ENCODE measurements around the gene EGFL7.

EGFL7 gene

DNA sequence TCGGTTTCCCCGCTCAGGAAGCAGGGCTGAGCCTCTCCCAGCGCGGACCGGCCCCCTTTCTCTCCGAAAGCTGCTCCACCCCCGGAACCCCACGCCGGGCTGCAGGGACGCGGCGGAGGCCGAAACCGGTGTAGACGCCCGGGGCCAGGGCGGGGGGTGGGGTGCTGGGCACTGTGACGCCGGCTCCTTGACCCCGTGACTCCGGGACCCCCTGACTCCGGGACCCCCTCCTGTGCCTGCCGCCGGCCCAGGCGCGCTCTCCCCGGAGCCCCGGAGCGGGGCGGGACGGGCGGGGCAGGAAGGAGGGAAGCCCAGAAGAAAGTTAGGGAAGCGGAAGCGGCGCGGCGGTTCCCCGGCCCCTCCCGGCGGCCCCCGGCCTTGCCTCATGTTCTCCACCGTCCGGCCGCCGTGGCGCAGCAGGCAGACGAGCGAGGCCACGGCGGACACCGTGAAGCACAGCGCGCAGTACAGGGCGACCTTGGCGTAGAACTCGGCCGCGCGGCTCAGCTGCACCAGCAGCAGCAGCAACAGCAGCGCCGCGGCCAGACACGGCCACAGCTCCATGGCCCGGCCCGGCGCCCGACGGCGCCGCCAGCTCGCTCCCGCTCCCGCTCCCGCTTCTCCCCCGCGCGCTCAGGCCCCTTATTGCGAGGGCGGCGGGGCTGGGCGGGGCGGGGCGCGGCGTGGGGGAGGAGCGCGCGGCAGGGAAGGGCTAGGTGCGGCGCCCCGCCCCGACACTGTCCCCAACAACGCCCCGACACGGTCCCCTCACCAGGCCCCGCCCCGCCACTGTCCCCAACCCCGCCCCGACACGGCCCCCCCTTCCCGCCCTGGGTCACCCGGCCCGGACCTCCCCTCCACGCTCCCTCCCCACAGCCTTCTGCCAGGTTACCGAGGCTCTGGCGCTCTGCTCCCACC is 24.3 kb downstream of the EGFL7 start, which contains the start of gene AGPAT2 (continued):
- TF ChIP-seq ZNF366 (tag by site-specific recombination; conservative IDR thresholded peaks at IDR 0.05) (peak; percentile 54), SP3 (tag by site-specific recombination; IDR thresholded peaks at IDR 0.05) (peak; percentile 32)
- TF ChIP-seq, protein P1, sequence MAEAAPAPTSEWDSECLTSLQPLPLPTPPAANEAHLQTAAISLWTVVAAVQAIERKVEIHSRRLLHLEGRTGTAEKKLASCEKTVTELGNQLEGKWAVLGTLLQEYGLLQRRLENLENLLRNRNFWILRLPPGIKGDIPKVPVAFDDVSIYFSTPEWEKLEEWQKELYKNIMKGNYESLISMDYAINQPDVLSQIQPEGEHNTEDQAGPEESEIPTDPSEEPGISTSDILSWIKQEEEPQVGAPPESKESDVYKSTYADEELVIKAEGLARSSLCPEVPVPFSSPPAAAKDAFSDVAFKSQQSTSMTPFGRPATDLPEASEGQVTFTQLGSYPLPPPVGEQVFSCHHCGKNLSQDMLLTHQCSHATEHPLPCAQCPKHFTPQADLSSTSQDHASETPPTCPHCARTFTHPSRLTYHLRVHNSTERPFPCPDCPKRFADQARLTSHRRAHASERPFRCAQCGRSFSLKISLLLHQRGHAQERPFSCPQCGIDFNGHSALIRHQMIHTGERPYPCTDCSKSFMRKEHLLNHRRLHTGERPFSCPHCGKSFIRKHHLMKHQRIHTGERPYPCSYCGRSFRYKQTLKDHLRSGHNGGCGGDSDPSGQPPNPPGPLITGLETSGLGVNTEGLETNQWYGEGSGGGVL (tag by site-specific recombination; IDR thresholded peaks at IDR 0.05), result peak; percentile 56; the same call in 1 of the 2 replicates

DNA sequence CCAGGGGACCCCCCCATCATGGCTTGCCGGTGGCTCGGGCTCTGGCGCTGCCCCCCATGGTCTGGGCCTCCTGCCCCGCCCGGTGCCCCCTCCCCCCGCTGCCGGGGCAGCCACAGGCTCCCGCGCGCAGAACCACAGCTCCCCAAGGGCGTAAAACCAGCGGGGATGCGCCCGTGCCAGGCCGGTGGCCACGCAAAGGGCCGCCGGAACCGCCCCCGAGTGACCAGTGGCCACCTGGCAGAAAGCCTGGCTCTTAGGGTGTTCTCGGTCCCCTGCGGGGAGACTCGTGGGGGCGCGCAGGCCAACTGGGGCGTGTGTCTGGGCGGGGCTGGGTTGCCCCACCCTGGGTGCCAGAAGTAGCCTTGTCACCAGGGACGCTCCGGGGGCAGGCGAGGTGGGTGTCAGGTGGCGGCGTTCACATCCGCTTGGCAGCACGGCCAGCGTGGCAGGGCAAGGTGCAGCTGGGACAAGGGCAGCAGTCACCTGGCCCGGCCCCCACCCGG is 25.1 kb downstream of the EGFL7 start:
- no peaks in the 10 kb centered on the region for H3K9me3 ChIP-seq (ENCODE audit: control insufficient read depth, insufficient read depth, low read depth, low read length)
- no peak overlapping the region for H3K27ac ChIP-seq (ENCODE audit: extremely low read depth, low read depth, low read length)
- POLR2A ChIA-PET, result interaction anchor here (0.7 to 3.6 kb wide), 7 partner anchors 11 to 519 kb away, joined by 3 to 22 read pairs (median 5); no protein-coding TSS in a partner anchor
- peaks cover 0 to 7% of the 10 kb centered on the region in 2 experiments; a peak in 1 of 3 replicates for H3K36me3 ChIP-seq (ENCODE audit: control insufficient read depth in 2 of 2, insufficient read depth in 1 of 2, low read length in 2 of 2)
- CTCF ChIA-PET, result interaction anchor here (0.6 to 3.9 kb wide), 6 partner anchors 7 to 325 kb away, joined by 3 to 20 read pairs (median 8); no protein-coding TSS in a partner anchor
- TF ChIP-seq ZNF791 (tag by site-specific recombination; IDR thresholded peaks at IDR 0.05), result no peak
- no peak for TF ChIP-seq ZSCAN23 (tag by site-specific recombination; IDR thresholded peaks at IDR 0.05)
- no peak for TF ChIP-seq ZNF121 (tag by site-specific recombination; IDR thresholded peaks at IDR 0.05)
- no peak for TF ChIP-seq ZNF600 (tag by site-specific recombination; IDR thresholded peaks at IDR 0.05)
- no peak for TF ChIP-seq ZNF155 (tag by site-specific recombination; IDR thresholded peaks at IDR 0.05)
- 0 out of 2 replicates have a peak, but pooled peaks have one; percentile 16 for TF ChIP-seq ZBTB48 (tag by site-specific recombination; IDR thresholded peaks at IDR 0.05)
- TF ChIP-seq, protein P2, sequence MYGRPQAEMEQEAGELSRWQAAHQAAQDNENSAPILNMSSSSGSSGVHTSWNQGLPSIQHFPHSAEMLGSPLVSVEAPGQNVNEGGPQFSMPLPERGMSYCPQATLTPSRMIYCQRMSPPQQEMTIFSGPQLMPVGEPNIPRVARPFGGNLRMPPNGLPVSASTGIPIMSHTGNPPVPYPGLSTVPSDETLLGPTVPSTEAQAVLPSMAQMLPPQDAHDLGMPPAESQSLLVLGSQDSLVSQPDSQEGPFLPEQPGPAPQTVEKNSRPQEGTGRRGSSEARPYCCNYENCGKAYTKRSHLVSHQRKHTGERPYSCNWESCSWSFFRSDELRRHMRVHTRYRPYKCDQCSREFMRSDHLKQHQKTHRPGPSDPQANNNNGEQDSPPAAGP (tag by site-specific recombination; IDR thresholded peaks at IDR 0.05), result peak; percentile 88
- TF ChIP-seq ZNF560 (tag by site-specific recombination; IDR thresholded peaks at IDR 0.05; ENCODE audit: borderline replicate concordance), result no peak
- peak; percentile 34; the same call in 1 of the 2 replicates for TF ChIP-seq KLF9 (tag by site-specific recombination; IDR thresholded peaks at IDR 0.05; ENCODE audit: low read depth)
- peak; percentile 69 for TF ChIP-seq ZIC2 (tag by site-specific recombination; IDR thresholded peaks at IDR 0.05)
- TF ChIP-seq, protein P3, sequence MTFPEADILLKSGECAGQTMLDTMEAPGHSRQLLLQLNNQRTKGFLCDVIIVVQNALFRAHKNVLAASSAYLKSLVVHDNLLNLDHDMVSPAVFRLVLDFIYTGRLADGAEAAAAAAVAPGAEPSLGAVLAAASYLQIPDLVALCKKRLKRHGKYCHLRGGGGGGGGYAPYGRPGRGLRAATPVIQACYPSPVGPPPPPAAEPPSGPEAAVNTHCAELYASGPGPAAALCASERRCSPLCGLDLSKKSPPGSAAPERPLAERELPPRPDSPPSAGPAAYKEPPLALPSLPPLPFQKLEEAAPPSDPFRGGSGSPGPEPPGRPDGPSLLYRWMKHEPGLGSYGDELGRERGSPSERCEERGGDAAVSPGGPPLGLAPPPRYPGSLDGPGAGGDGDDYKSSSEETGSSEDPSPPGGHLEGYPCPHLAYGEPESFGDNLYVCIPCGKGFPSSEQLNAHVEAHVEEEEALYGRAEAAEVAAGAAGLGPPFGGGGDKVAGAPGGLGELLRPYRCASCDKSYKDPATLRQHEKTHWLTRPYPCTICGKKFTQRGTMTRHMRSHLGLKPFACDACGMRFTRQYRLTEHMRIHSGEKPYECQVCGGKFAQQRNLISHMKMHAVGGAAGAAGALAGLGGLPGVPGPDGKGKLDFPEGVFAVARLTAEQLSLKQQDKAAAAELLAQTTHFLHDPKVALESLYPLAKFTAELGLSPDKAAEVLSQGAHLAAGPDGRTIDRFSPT (tag by site-specific recombination; IDR thresholded peaks at IDR 0.05), result peak; percentile 60; the same call in 1 of the 2 replicates
- peak; percentile 60; the same call in 1 of the 2 replicates for TF ChIP-seq KLF7 (tag by site-specific recombination; IDR thresholded peaks at IDR 0.05; ENCODE audit: borderline replicate concordance)
- TF ChIP-seq ZNF239 (tag by site-specific recombination; IDR thresholded peaks at IDR 0.05), result no peak
- 0 out of 2 replicates have a peak, but pooled peaks have one; percentile 7 for TF ChIP-seq ZNF423 (tag by site-specific recombination; IDR thresholded peaks at IDR 0.05)
- peak; percentile 70 for TF ChIP-seq GLIS2 (tag by site-specific recombination; IDR thresholded peaks at IDR 0.05)
- TF ChIP-seq, protein P4, sequence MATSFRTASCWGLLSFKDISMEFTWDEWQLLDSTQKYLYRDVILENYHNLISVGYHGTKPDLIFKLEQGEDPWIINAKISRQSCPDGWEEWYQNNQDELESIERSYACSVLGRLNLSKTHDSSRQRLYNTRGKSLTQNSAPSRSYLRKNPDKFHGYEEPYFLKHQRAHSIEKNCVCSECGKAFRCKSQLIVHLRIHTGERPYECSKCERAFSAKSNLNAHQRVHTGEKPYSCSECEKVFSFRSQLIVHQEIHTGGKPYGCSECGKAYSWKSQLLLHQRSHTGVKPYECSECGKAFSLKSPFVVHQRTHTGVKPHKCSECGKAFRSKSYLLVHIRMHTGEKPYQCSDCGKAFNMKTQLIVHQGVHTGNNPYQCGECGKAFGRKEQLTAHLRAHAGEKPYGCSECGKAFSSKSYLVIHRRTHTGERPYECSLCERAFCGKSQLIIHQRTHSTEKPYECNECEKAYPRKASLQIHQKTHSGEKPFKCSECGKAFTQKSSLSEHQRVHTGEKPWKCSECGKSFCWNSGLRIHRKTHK (tag by site-specific recombination; IDR thresholded peaks at IDR 0.05), result no peak
- peak; percentile 52 for TF ChIP-seq ZFHX2 (tag by site-specific recombination; conservative IDR thresholded peaks at IDR 0.05)
- TF ChIP-seq, protein P5, sequence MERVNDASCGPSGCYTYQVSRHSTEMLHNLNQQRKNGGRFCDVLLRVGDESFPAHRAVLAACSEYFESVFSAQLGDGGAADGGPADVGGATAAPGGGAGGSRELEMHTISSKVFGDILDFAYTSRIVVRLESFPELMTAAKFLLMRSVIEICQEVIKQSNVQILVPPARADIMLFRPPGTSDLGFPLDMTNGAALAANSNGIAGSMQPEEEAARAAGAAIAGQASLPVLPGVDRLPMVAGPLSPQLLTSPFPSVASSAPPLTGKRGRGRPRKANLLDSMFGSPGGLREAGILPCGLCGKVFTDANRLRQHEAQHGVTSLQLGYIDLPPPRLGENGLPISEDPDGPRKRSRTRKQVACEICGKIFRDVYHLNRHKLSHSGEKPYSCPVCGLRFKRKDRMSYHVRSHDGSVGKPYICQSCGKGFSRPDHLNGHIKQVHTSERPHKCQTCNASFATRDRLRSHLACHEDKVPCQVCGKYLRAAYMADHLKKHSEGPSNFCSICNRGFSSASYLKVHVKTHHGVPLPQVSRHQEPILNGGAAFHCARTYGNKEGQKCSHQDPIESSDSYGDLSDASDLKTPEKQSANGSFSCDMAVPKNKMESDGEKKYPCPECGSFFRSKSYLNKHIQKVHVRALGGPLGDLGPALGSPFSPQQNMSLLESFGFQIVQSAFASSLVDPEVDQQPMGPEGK (tag by site-specific recombination; IDR thresholded peaks at IDR 0.05), result peak; percentile 63
- TF ChIP-seq KLF8 (tag by site-specific recombination; IDR thresholded peaks at IDR 0.05), result peak; percentile 85; the same call in 1 of the 2 replicates
- no peak for TF ChIP-seq ZXDB (tag by site-specific recombination; IDR thresholded peaks at IDR 0.05)
- TF ChIP-seq ZNF169 (tag by site-specific recombination; IDR thresholded peaks at IDR 0.05), result no peak
- no peak for TF ChIP-seq YY1 (tag by site-specific recombination; IDR thresholded peaks at IDR 0.05)
- TF ChIP-seq KLF1 (tag by site-specific recombination; IDR thresholded peaks at IDR 0.05), result peak; percentile 99
- no peak overlapping the region for H3K4me3 ChIP-seq (ENCODE audit: low read depth, low read length)
- peaks cover 5% of the 10 kb centered on the region for H3K4me1 ChIP-seq (ENCODE audit: control insufficient read depth, insufficient read depth, low read length)

All from HEK293 (cell line).